Gastroesophageal sphincter (tissue), 4 donors: Measurements from ENCODE around the gene MYO15A. TPM values are rescaled to one million over a fixed set of nuclear protein-coding genes. Genes with fewer than 3 reads are reported as not detected.

Experiments
- ATAC-seq: fragments of 150-250 bp; one replicate; pipeline ENCODE4 v1.9.1; 2016; ENCODE audit warnings: mild to moderate bottlenecking, moderate library complexity
- H3K27ac ChIP-seq, 4 donors: fragments of 200-600 bp; sonication (generic) in 3 of 4; 1 replicate in 3 of 4; 2 replicates in 1 of 4; pipeline ENCODE4 v1.5.1; 2016 to 2019
- H3K27me3 ChIP-seq: fragments of 200-600 bp; sonication (generic); one replicate; pipeline ENCODE4 v1.5.1; 2019
- H3K36me3 ChIP-seq, 2 donors: fragments of 200-600 bp; sonication (generic); one replicate each; pipeline ENCODE4 v1.5.1; 2019; ENCODE audit warnings: control low read depth in 1 of 2
- H3K4me1 ChIP-seq, 3 donors: fragments of 200-600 bp; sonication (generic); 1 replicate in 2 of 3; 2 replicates in 1 of 3; pipeline ENCODE4 v1.5.1; 2016 to 2019; ENCODE audit warnings: control low read depth in 2 of 3
- H3K4me3 ChIP-seq, 2 donors: fragments of 200-600 bp; sonication (generic); one replicate each; pipeline ENCODE4 v1.5.1; 2019; ENCODE audit warnings: mild to moderate bottlenecking in 1 of 2, moderate library complexity in 1 of 2
- H3K9me3 ChIP-seq, 3 donors: fragments of 200-600 bp; sonication (generic); one replicate each; pipeline ENCODE4 v1.5.1; 2017 to 2019; ENCODE audit warnings: control low read depth in 2 of 3
- EP300 ChIP-seq: sonication (generic); formaldehyde crosslinking; IDR thresholded peaks from one replicate; pipeline ENCODE4 v1.6.1; 2017; ENCODE audit warnings: antibody characterized with exemption, mild to moderate bottlenecking
- POLR2A ChIP-seq, 2 donors: fragments of 450-650 bp; IDR thresholded peaks; one replicate each; pipeline ENCODE4 v1.6.1; 2017; ENCODE audit warnings: antibody characterized with exemption in 2 of 2, mild to moderate bottlenecking in 2 of 2, moderate library complexity in 1 of 2
- POLR2AphosphoS5 ChIP-seq: sonication (generic); formaldehyde crosslinking; IDR thresholded peaks from one replicate; pipeline ENCODE4 v1.6.1; 2017; ENCODE audit warnings: antibody characterized with exemption
- WGBS, 2 donors: methylation state at CpG; one replicate each; pipeline ENCODE4 v1.1.5; 2018; ENCODE audit warnings: low coverage in 1 of 2; 5-methylcytosine and 5-hydroxymethylcytosine counted together
- total RNA-seq, 4 donors: library from RNA; depleted of rRNA; stranded (reverse); fragments of >200 nt; gene quantifications; one replicate each; pipeline ENCODE4 v1.1.0, GENCODE V29; 2016
- TF ChIP-seq, protein P1 (sequence below), 4 experiments: fragments of 200-600 bp in 2 of 4; fragments of 450-650 bp in 2 of 4; sonication (generic) in 1 of 4; IDR thresholded peaks; one replicate each; pipeline ENCODE4 v1.5.1; 2017 to 2019; ENCODE audit warnings: antibody characterized with exemption in 4 of 4, mild to moderate bottlenecking in 2 of 4, moderate library complexity in 2 of 4

Gene MYO15A
- total RNA-seq, 4 donors from 2014 or later, result 0.59 to 1.2 (median 0.70) TPM

DNA sequence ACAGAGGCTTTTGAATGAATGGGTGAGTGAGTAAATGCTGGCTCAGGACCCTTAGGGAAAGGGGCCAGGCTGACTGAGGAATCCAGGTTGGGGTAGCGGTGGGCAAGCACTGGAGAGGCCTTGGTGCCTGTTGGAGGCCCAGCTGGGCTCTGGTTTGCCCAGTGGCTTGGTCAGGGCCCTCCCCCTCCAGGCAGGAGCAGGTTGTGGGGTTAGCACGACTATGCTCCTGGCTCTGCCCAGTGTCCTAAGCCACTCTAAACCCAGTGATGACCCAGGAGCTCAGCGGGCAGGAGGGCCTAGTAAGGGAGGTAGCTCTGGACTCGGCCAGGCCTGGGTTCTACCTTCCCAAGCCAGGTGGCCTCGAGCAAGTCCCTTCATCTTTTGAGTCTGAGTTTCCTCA lies 7.5 kb downstream of the MYO15A start:
- no peak for ATAC-seq
- WGBS, 2 donors, result 100% methylated on average over 2 of the region's 5 CpGs; no CpG with 5 or more reads in 1 of the 2 donors
- H3K27me3 ChIP-seq, result peaks cover 7% of the 10 kb centered on the region

DNA sequence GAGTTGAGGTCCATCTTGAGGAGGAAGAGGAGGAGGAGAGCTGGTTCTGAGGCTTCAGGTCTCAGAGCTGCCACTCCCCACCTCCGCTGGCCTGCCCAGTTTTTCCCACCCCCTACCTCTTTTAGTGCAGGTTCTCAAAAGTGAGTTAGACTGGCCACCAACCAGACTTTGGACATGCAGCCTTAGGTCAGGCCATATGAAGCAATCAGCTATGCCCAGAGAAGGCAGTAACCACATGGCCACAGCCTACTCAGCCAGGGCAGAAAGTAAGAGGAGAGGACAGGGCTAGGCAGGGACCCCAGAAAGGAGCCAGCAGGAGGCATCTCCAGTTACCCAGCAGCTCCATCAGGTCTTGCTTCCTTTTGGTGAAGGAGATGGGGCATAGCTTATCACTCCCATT lies 9.0 kb downstream of the MYO15A start:
- Histone ChIP-seq H3K27ac (no peak overlapping the region), H3K9me3 (no peaks in the 10 kb centered on the region), H3K27me3 (peaks cover 12% of the 10 kb centered on the region), H3K36me3 (no peaks in the 10 kb centered on the region), H3K4me1 (no peaks in the 10 kb centered on the region), H3K4me3 (no peak overlapping the region)
- ATAC-seq, result no peak
- WGBS, 2 donors, result 100% methylated on average over 1 of the region's 1 CpG; no CpG with 5 or more reads in 1 of the 2 donors
- TF ChIP-seq POLR2AphosphoS5 (no peak), POLR2A (IDR thresholded peaks at IDR 0.05) (no peak), EP300 (no peak)
- TF ChIP-seq, protein P1, sequence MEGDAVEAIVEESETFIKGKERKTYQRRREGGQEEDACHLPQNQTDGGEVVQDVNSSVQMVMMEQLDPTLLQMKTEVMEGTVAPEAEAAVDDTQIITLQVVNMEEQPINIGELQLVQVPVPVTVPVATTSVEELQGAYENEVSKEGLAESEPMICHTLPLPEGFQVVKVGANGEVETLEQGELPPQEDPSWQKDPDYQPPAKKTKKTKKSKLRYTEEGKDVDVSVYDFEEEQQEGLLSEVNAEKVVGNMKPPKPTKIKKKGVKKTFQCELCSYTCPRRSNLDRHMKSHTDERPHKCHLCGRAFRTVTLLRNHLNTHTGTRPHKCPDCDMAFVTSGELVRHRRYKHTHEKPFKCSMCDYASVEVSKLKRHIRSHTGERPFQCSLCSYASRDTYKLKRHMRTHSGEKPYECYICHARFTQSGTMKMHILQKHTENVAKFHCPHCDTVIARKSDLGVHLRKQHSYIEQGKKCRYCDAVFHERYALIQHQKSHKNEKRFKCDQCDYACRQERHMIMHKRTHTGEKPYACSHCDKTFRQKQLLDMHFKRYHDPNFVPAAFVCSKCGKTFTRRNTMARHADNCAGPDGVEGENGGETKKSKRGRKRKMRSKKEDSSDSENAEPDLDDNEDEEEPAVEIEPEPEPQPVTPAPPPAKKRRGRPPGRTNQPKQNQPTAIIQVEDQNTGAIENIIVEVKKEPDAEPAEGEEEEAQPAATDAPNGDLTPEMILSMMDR (IDR thresholded peaks at IDR 0.05), result no peak

More for the DNA sequence above, 7.5 kb downstream of the MYO15A start:
- Histone ChIP-seq H3K27ac (no peak overlapping the region), H3K9me3 (no peaks in the 10 kb centered on the region), H3K4me3 (no peak overlapping the region), H3K4me1 (no peaks in the 10 kb centered on the region), H3K36me3 (no peaks in the 10 kb centered on the region)
- TF ChIP-seq, protein P1 (IDR thresholded peaks at IDR 0.05), result no peak
- TF ChIP-seq POLR2AphosphoS5, result no peak
- TF ChIP-seq EP300, result no peak

DNA sequence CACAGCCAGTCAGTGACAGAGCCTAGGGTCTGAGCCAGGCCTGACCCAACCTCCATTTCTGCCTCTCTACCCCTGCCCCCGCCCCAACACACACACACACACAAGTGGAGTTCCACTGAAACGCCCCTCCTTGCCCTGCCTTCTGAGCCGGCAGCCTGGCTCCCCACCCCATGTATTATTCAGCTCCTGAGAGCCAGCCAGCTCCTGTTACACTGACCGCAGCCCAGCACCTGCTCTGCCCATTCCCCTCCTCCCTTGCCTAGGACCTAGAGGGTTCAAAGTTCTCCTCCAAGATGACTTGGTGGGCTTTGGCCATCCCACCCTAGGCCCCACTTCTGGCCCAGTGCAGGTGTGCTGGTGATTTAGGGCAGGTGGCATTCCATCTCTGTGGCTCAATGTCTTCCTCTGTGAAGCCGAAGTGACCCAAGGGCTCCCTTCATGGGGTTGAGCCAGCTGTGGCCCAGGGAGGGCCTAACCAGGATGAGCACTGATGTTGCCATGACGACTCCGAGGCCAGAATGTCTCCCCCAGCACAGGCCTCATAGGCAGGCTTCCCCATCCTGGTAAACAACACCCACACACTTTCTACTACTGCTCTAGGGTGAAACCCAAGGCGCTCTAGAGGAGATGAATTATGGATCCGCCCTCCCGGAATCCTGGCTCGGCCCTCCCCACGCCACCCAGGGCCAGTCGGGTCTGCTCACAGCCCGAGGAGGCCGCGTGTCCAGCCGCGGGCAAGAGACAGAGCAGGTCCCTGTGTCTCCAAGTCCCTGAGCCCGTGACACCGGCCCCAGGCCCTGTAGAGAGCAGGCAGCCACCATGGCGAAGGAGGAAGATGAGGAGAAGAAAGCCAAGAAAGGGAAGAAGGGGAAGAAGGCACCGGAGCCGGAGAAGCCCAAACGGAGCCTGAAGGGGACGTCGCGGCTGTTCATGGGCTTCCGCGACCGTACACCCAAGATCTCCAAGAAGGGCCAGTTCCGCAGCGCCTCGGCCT lies 9.7 kb downstream of the MYO15A start:
- no peaks in the 10 kb centered on the region for H3K36me3 ChIP-seq
- no peaks in the 10 kb centered on the region for H3K9me3 ChIP-seq
- WGBS, 2 donors, result 79% methylated on average over 15 of the region's 33 CpGs; no CpG with 5 or more reads in 1 of the 2 donors
- no peak overlapping the region for H3K4me3 ChIP-seq
- ATAC-seq, result no peak
- TF ChIP-seq POLR2AphosphoS5 (no peak), EP300 (no peak), POLR2A (IDR thresholded peaks at IDR 0.05) (no peak)
- TF ChIP-seq, protein P1 (IDR thresholded peaks at IDR 0.05), result no peak
- no peaks in the 10 kb centered on the region for H3K4me1 ChIP-seq
- H3K27me3 ChIP-seq, result peaks cover 18% of the 10 kb centered on the region
- no peak overlapping the region for H3K27ac ChIP-seq

DNA sequence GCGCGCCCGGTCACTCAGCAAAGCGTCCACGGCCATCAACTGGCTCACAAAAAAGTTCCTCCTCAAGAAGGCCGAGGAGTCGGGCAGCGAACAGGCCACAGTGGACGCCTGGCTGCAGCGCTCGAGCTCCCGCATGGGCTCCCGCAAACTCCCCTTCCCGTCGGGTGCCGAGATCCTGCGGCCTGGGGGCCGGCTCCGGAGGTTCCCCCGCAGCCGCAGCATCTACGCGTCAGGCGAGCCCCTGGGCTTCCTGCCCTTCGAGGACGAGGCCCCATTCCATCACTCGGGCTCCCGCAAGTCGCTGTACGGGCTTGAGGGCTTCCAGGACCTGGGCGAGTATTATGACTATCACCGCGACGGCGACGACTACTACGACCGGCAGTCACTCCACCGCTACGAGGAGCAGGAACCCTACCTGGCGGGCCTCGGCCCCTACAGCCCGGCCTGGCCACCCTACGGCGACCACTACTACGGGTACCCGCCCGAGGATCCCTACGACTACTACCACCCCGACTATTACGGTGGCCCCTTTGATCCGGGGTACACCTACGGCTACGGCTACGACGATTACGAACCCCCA lies 10.7 kb downstream of the MYO15A start:
- ATAC-seq, result no peak
- no peaks in the 10 kb centered on the region for H3K36me3 ChIP-seq
- H3K4me1 ChIP-seq, result no peaks in the 10 kb centered on the region
- no peak overlapping the region for H3K4me3 ChIP-seq
- H3K27ac ChIP-seq, result no peak overlapping the region
- no peak for TF ChIP-seq POLR2A (IDR thresholded peaks at IDR 0.05)
- TF ChIP-seq POLR2AphosphoS5, result no peak
- TF ChIP-seq, protein P1 (IDR thresholded peaks at IDR 0.05), result no peak
- no peak for TF ChIP-seq EP300
- H3K27me3 ChIP-seq, result peaks cover 24% of the 10 kb centered on the region
- 98 to 100% methylated on average over 1 to 27 of the region's 57 CpGs for WGBS, 2 donors
- no peaks in the 10 kb centered on the region for H3K9me3 ChIP-seq
